Mammary epithelial cell (primary cell): ENCODE results near the gene CNTNAP2.

Experiments used
- CTCF ChIP-seq, 2 donors: IDR thresholded peaks in 1 of 2; conservative IDR thresholded peaks in 1 of 2; 2 replicates each; pipeline ENCODE4 v1.5.1; 2011 to 2012; ENCODE audit warnings: inconsistent platforms in 2 of 2, low read length in 2 of 2, mild to moderate bottlenecking in 2 of 2, control low read depth in 1 of 2, low read depth in 1 of 2; ENCODE audit not compliant: insufficient read depth in 1 of 2; ENCODE audit errors: extremely low read depth in 1 of 2
- EZH2 ChIP-seq: IDR thresholded peaks from 2 replicates; pipeline ENCODE4 v1.6.1; 2012; ENCODE audit warnings: low read length, inconsistent platforms, borderline replicate concordance

- TF ChIP-seq CTCF (conservative IDR thresholded peaks at IDR 0.05 in 1 of 2, IDR thresholded peaks at IDR 0.05 in 1 of 2; ENCODE audit: extremely low read depth in 1 of 2, insufficient read depth in 1 of 2, low read depth in 1 of 2, low read length in 2 of 2) (no peak), EZH2 (no peak)
Measured at GRCh38 chr7:146067880-146068279, 48.7 kb upstream of the CNTNAP2 start.
